H9 (cell line): ENCODE results near the gene TMEM219. TPM values are rescaled to one million over a fixed set of nuclear protein-coding genes. Genes with fewer than 3 reads are reported as not detected.

ENCODE experiments used
- DNase-seq: peaks from one replicate; pipeline ENCODE4 v3.0.0-alpha.2; 2017
- H2AFZ ChIP-seq: one replicate; pipeline ENCODE4 v1.6.1; 2013; ENCODE audit warnings: mild to moderate bottlenecking, low read length, control low read depth, moderate library complexity
- H2AK5ac ChIP-seq: 2 replicates; pipeline ENCODE4 v1.6.1; 2013; ENCODE audit warnings: low read length, control low read depth, mixed read lengths; ENCODE audit not compliant: insufficient read length
- H2BK120ac ChIP-seq: one replicate; pipeline ENCODE4 v1.6.1; 2013; ENCODE audit warnings: low read depth, mild to moderate bottlenecking, low read length, control low read depth, inconsistent platforms; ENCODE audit not compliant: poor library complexity, severe bottlenecking
- H2BK12ac ChIP-seq: 2 replicates; pipeline ENCODE4 v1.6.1; 2013; ENCODE audit warnings: low read length, control low read depth, mixed read lengths, low read depth; ENCODE audit not compliant: insufficient read length
- H2BK15ac ChIP-seq: 2 replicates; pipeline ENCODE4 v1.6.1; 2013; ENCODE audit warnings: low read depth, low read length, control low read depth
- H2BK20ac ChIP-seq: one replicate; pipeline ENCODE4 v1.6.1; 2013; ENCODE audit warnings: low read depth, mild to moderate bottlenecking, low read length, control low read depth, inconsistent platforms; ENCODE audit not compliant: poor library complexity, severe bottlenecking
- H2BK5ac ChIP-seq: 2 replicates; pipeline ENCODE4 v1.6.1; 2013; ENCODE audit warnings: low read length, control low read depth, mixed read lengths; ENCODE audit not compliant: insufficient read length
- H3K14ac ChIP-seq: 2 replicates; pipeline ENCODE4 v1.6.1; 2013; ENCODE audit warnings: low read length, control low read depth; ENCODE audit not compliant: insufficient read depth
- H3K18ac ChIP-seq: 2 replicates; pipeline ENCODE4 v1.6.1; 2013; ENCODE audit warnings: low read depth, mild to moderate bottlenecking, mixed read lengths, low read length, control low read depth; ENCODE audit not compliant: insufficient read length
- H3K23ac ChIP-seq: 2 replicates; pipeline ENCODE4 v1.6.1; 2013; ENCODE audit warnings: low read length, control low read depth, mixed read lengths, low read depth; ENCODE audit not compliant: insufficient read length
- H3K23me2 ChIP-seq: 2 replicates; pipeline ENCODE4 v1.6.1; 2013; ENCODE audit warnings: low read depth, mild to moderate bottlenecking, mixed read lengths, low read length, control low read depth; ENCODE audit not compliant: insufficient read length, poor library complexity, severe bottlenecking
- H3K27ac ChIP-seq: 2 replicates; pipeline ENCODE4 v1.5.1; 2013; ENCODE audit warnings: low read length, control low read depth, mixed read lengths, low read depth; ENCODE audit not compliant: insufficient read length
- H3K27me3 ChIP-seq: 2 replicates; pipeline ENCODE4 v1.6.1; 2013; ENCODE audit warnings: low read length, control low read depth, inconsistent platforms; ENCODE audit not compliant: insufficient read depth
- H3K4ac ChIP-seq: 2 replicates; pipeline ENCODE4 v1.6.1; 2013; ENCODE audit warnings: low read depth, mild to moderate bottlenecking, control low read depth, inconsistent platforms, low read length, moderate library complexity
- H3K4me1 ChIP-seq: 2 replicates; pipeline ENCODE4 v1.6.1; 2013; ENCODE audit warnings: low read length, control low read depth, inconsistent platforms; ENCODE audit not compliant: insufficient read depth
- H3K4me2 ChIP-seq: 2 replicates; pipeline ENCODE4 v1.6.1; 2013; ENCODE audit warnings: low read length, control low read depth, mixed read lengths; ENCODE audit not compliant: insufficient read length, insufficient read depth
- H3K56ac ChIP-seq: 2 replicates; pipeline ENCODE4 v1.6.1; 2013; ENCODE audit warnings: low read depth, mild to moderate bottlenecking, mixed read lengths, low read length, control low read depth; ENCODE audit not compliant: insufficient read length
- H3K79me1 ChIP-seq: 2 replicates; pipeline ENCODE4 v1.6.1; 2013; ENCODE audit warnings: low read depth, mild to moderate bottlenecking, moderate library complexity, low read length, control low read depth, inconsistent platforms; ENCODE audit not compliant: insufficient read depth, poor library complexity, severe bottlenecking
- H3K79me2 ChIP-seq: 2 replicates; pipeline ENCODE4 v1.6.1; 2013; ENCODE audit warnings: low read length, control low read depth, inconsistent platforms; ENCODE audit not compliant: insufficient read depth
- H3K9ac ChIP-seq: 2 replicates; pipeline ENCODE4 v1.6.1; 2013; ENCODE audit warnings: low read length, control low read depth, mixed read lengths; ENCODE audit not compliant: insufficient read length; ENCODE audit errors: extremely low read depth
- H3K9me3 ChIP-seq: one replicate; pipeline ENCODE4 v1.6.1; 2013; ENCODE audit warnings: low read depth, low read length, inconsistent platforms; ENCODE audit not compliant: control insufficient read depth
- H3T11ph ChIP-seq: one replicate; pipeline ENCODE4 v1.6.1; 2013; ENCODE audit warnings: mild to moderate bottlenecking, low read length, control low read depth, inconsistent platforms
- H4K20me1 ChIP-seq: one replicate; pipeline ENCODE4 v1.6.1; 2013; ENCODE audit not compliant: control insufficient read depth, insufficient read length, insufficient read depth
- H4K5ac ChIP-seq: 2 replicates; pipeline ENCODE4 v1.6.1; 2013; ENCODE audit warnings: low read depth, mild to moderate bottlenecking, mixed read lengths, low read length, control low read depth; ENCODE audit not compliant: insufficient read length
- H4K8ac ChIP-seq: replicated peaks from 2 replicates; pipeline ENCODE4 v1.6.1; 2013; ENCODE audit warnings: low read length, control low read depth, mixed read lengths, low read depth; ENCODE audit not compliant: insufficient read length
- H4K91ac ChIP-seq: 2 replicates; pipeline ENCODE4 v1.6.1; 2013; ENCODE audit warnings: low read depth, mild to moderate bottlenecking, moderate library complexity, mixed read lengths, low read length, control low read depth; ENCODE audit not compliant: insufficient read length
- H3K27ac Mint-ChIP-seq, 3 experiments: 2 replicates in 2 of 3; 3 replicates in 1 of 3; pipeline ENCODE4 v1.8.0; 2020 to 2021; ENCODE audit warnings: mixed read lengths in 3 of 3, mild to moderate bottlenecking in 1 of 3, moderate library complexity in 1 of 3
- H3K27me3 Mint-ChIP-seq: 2 replicates; pipeline ENCODE4 v1.8.0; 2021; ENCODE audit warnings: low read depth, mild to moderate bottlenecking, moderate library complexity, mixed read lengths
- H3K36me3 Mint-ChIP-seq, 3 experiments: 2 replicates in 2 of 3; 3 replicates in 1 of 3; pipeline ENCODE4 v1.8.0; 2020 to 2021; ENCODE audit warnings: low read depth in 3 of 3, mixed read lengths in 3 of 3; ENCODE audit not compliant: insufficient read depth in 1 of 3
- H3K4me1 Mint-ChIP-seq, 2 experiments: 2 replicates each; pipeline ENCODE4 v1.8.0; 2020; ENCODE audit warnings: mixed read lengths in 2 of 2
- H3K4me3 Mint-ChIP-seq, 2 experiments: 2 replicates in 1 of 2; 3 replicates in 1 of 2; pipeline ENCODE4 v1.8.0; 2020 to 2021; ENCODE audit warnings: mild to moderate bottlenecking in 2 of 2, mixed read lengths in 2 of 2, moderate library complexity in 1 of 2
- H3K9me3 Mint-ChIP-seq, 2 experiments: 2 replicates in 1 of 2; 3 replicates in 1 of 2; pipeline ENCODE4 v1.8.0; 2020; ENCODE audit warnings: mild to moderate bottlenecking in 2 of 2, mixed read lengths in 2 of 2, moderate library complexity in 1 of 2
- CTCF ChIP-seq: fragments of 200-600 bp; sonication (generic); conservative IDR thresholded peaks from 3 replicates; pipeline ENCODE4 v1.8.0; 2021; ENCODE audit warnings: antibody characterized with exemption, mild to moderate bottlenecking
- WGBS: extraction: QIAGEN DNeasy Blood & Tissue Kit; methylation state at CpG from one replicate; pipeline ENCODE4 v1.1.7; 2013; ENCODE audit warnings: missing lambda C conversion rate, low lambda C conversion rate, mixed read lengths; ENCODE audit not compliant: insufficient read length; ENCODE audit errors: extremely low coverage; 5-methylcytosine and 5-hydroxymethylcytosine counted together
- total RNA-seq: library from RNA; stranded (reverse); gene quantifications from 2 replicates; pipeline ENCODE4 v1.2.1, GENCODE V29; 2021

The TMEM219 gene
- total RNA-seq, 1 experiment from 2014 or later, result 89.1 TPM

GRCh38 chr16:29984137-29984763, 22.4 kb downstream of the TMEM219 start:
- Histone ChIP-seq H3K4ac (no peak overlapping the region), H3K9ac (no peak overlapping the region)
- no peaks in the 10 kb centered on the region for H3K9me3 Mint-ChIP-seq

More at GRCh38 chr16:29984137-29984763, 22.4 kb downstream of the TMEM219 start:
- H3K27me3 Mint-ChIP-seq, result no peaks in the 10 kb centered on the region
- Histone ChIP-seq H4K20me1 (no peaks in the 10 kb centered on the region), H3K27ac (no peak overlapping the region), H2BK5ac (no peak overlapping the region), H2BK20ac (no peak overlapping the region), H2AK5ac (no peak overlapping the region), H3K14ac (no peak overlapping the region), H2BK120ac (no peak overlapping the region), H3K27me3 (no peaks in the 10 kb centered on the region), H2BK12ac (no peak overlapping the region), H3K23ac (no peak overlapping the region), H3K4me1 (no peaks in the 10 kb centered on the region), H3K79me1 (no peaks in the 10 kb centered on the region), H3K23me2 (no peaks in the 10 kb centered on the region), H3K9me3 (no peaks in the 10 kb centered on the region), H3K56ac (no peak overlapping the region), H3K4me2 (no peak overlapping the region), H2AFZ (no peak overlapping the region), H4K8ac (no peak overlapping the region), H4K5ac (no peak overlapping the region), H3T11ph (no peak overlapping the region), H4K91ac (no peak overlapping the region), H2BK15ac (no peak overlapping the region), H3K79me2 (no peaks in the 10 kb centered on the region), H3K18ac (no peak overlapping the region)
- no peak for TF ChIP-seq CTCF
- WGBS, result no CpG with 5 or more reads among the region's 6 CpGs
- peaks cover 53 to 87% (median 80%) of the 10 kb centered on the region in 3 experiments for H3K36me3 Mint-ChIP-seq
- H3K4me1 Mint-ChIP-seq, result no peaks in the 10 kb centered on the region
- H3K27ac Mint-ChIP-seq, result no peak overlapping the region
- no peak overlapping the region for H3K4me3 Mint-ChIP-seq
- DNase-seq, result no peak
